Natural killer cell (primary cell): ENCODE data around the gene SULT1C3. TPM values are rescaled to one million over a fixed set of nuclear protein-coding genes. Genes with fewer than 3 reads are reported as not detected.

Source experiments
- ATAC-seq, 3 donors: fragments of 150-1000 bp in 2 of 3; fragments of 200-7000 bp in 1 of 3; cut with Tn5 transposase; 1 replicate in 1 of 3; 2 replicates in 2 of 3; pipeline ENCODE4 v1.10.0; 2021; ENCODE audit warnings: mild to moderate bottlenecking in 2 of 3, moderate library complexity in 2 of 3
- DNase-seq, 2 donors: peaks; one replicate each; pipeline versions ENCODE4 v3.0.0 to v3.0.0-alpha.2; 2013 to 2021; ENCODE audit warnings: mixed read lengths in 1 of 2
- H3K27ac ChIP-seq: one replicate; pipeline ENCODE4 v1.5.1; 2013; ENCODE audit warnings: mild to moderate bottlenecking, low read length
- H3K27me3 ChIP-seq: one replicate; pipeline ENCODE4 v1.6.1; 2013; ENCODE audit warnings: low read length; ENCODE audit not compliant: control insufficient read depth, insufficient read depth
- H3K36me3 ChIP-seq: one replicate; pipeline ENCODE4 v1.6.1; 2013; ENCODE audit warnings: low read length; ENCODE audit not compliant: control insufficient read depth, insufficient read depth
- H3K4me1 ChIP-seq: one replicate; pipeline ENCODE4 v1.6.1; 2013; ENCODE audit warnings: low read length; ENCODE audit not compliant: control insufficient read depth, insufficient read depth
- H3K4me3 ChIP-seq: one replicate; pipeline ENCODE4 v1.5.1; 2013; ENCODE audit warnings: low read length
- H3K9me3 ChIP-seq: one replicate; pipeline ENCODE4 v1.6.1; 2013; ENCODE audit warnings: low read length; ENCODE audit not compliant: control insufficient read depth, insufficient read depth
- H3K27ac Mint-ChIP-seq, 2 donors: one replicate each; pipeline ENCODE4 v1.8.0; 2022; ENCODE audit warnings: mild to moderate bottlenecking in 2 of 2, mixed read lengths in 2 of 2, moderate library complexity in 1 of 2
- H3K27me3 Mint-ChIP-seq, 2 donors: one replicate each; pipeline ENCODE4 v1.8.0; 2022; ENCODE audit warnings: low read depth in 2 of 2, mixed read lengths in 2 of 2
- H3K36me3 Mint-ChIP-seq: one replicate; pipeline ENCODE4 v1.8.0; 2022; ENCODE audit warnings: mixed read lengths
- H3K4me1 Mint-ChIP-seq, 2 donors: one replicate each; pipeline ENCODE4 v1.8.0; 2022; ENCODE audit warnings: mixed read lengths in 2 of 2
- H3K4me3 Mint-ChIP-seq: one replicate; pipeline ENCODE4 v1.8.0; 2022; ENCODE audit warnings: mild to moderate bottlenecking, moderate library complexity, mixed read lengths
- H3K9me3 Mint-ChIP-seq, 2 donors: one replicate each; pipeline ENCODE4 v1.8.0; 2022; ENCODE audit warnings: mixed read lengths in 2 of 2
- WGBS: methylation state at CpG from one replicate; pipeline ENCODE4 v1.1.7; 2013; ENCODE audit warnings: missing lambda C conversion rate; ENCODE audit not compliant: insufficient coverage; 5-methylcytosine and 5-hydroxymethylcytosine counted together
- intact Hi-C: fragments of 100-400 bp; cut with micrococcal nuclease; formaldehyde crosslinking; loops from one replicate; pipeline ENCODE4 v1.14.2; 2022
- total RNA-seq, 4 donors: library from RNA; stranded (reverse); fragments of 120-200 nt in 1 of 4; gene quantifications; one replicate each; pipeline versions ENCODE4 v1.2.3 to v1.2.4, GENCODE V29; 2013 to 2022
- TF ChIP-seq, protein P1 (sequence below): fragments of 200-600 bp; IDR thresholded peaks from one replicate; pipeline ENCODE4 v1.8.0; 2022; ENCODE audit warnings: antibody characterized with exemption

SULT1C3 gene
- total RNA-seq, 3 donors from 2014 or later (not counting 1 experiment from before 2014, with no cell fraction given), result not detected

DNA sequence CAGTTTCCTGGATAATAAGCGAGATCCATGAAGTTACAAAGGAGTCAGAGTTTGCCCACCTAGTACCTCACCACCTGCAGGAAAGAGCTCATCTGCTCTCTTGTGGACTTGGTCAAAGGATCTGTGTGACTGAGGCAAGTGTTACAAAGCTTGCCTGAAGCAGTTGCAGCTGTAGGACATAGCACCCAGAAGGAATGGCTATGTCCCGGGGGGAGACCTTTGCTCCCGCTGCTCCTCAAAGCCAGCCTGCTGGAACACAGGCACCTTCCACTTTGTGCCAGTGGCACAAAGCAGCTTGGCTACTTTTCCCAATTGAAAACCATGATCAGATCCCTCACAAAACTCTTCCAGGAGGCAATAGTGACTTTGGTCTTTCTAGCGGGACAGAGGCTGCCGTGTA lies 45.8 kb downstream of the SULT1C3 start:
- H3K36me3 Mint-ChIP-seq, result no peaks in the 10 kb centered on the region
- H3K4me1 Mint-ChIP-seq, result no peaks in the 10 kb centered on the region
- ATAC-seq (no peak), DNase-seq (no peak)
- H3K4me3 Mint-ChIP-seq, result no peak overlapping the region
- intact Hi-C loops, result no loop called here
- Histone ChIP-seq H3K4me3 (no peak overlapping the region), H3K27ac (no peak overlapping the region), H3K27me3 (no peaks in the 10 kb centered on the region), H3K4me1 (no peaks in the 10 kb centered on the region), H3K36me3 (no peaks in the 10 kb centered on the region), H3K9me3 (no peaks in the 10 kb centered on the region)
- WGBS, result 90% methylated on average over 5 of the region's 5 CpGs
- peaks cover 0 to 3% of the 10 kb centered on the region in 2 donors for H3K9me3 Mint-ChIP-seq
- TF ChIP-seq, protein P1, sequence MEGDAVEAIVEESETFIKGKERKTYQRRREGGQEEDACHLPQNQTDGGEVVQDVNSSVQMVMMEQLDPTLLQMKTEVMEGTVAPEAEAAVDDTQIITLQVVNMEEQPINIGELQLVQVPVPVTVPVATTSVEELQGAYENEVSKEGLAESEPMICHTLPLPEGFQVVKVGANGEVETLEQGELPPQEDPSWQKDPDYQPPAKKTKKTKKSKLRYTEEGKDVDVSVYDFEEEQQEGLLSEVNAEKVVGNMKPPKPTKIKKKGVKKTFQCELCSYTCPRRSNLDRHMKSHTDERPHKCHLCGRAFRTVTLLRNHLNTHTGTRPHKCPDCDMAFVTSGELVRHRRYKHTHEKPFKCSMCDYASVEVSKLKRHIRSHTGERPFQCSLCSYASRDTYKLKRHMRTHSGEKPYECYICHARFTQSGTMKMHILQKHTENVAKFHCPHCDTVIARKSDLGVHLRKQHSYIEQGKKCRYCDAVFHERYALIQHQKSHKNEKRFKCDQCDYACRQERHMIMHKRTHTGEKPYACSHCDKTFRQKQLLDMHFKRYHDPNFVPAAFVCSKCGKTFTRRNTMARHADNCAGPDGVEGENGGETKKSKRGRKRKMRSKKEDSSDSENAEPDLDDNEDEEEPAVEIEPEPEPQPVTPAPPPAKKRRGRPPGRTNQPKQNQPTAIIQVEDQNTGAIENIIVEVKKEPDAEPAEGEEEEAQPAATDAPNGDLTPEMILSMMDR, result no peak
- H3K27ac Mint-ChIP-seq, result no peak overlapping the region
- peaks cover 6 to 8% of the 10 kb centered on the region in 2 donors for H3K27me3 Mint-ChIP-seq

DNA sequence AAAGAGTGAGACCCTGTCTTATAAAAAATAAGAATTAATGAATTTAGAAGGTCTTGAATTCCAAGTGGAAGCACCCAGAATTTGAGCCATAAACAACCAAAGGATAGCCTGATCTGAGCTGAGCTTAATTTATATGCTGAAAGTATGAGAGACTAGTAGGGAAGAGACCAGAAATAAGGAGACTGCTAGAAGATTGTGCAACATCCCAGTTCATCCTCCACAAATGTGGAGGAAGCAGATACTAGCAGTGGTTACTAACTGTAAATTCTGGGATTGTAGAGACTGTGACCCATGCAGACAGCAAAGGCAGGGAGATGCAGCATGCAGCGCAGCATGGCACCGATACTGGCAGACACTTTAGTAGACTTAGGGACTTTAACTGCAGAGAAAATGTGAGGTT lies 47.4 kb downstream of the SULT1C3 start:
- Histone ChIP-seq H3K9me3 (no peaks in the 10 kb centered on the region), H3K36me3 (no peaks in the 10 kb centered on the region), H3K4me1 (no peaks in the 10 kb centered on the region), H3K4me3 (no peak overlapping the region), H3K27ac (no peak overlapping the region), H3K27me3 (no peaks in the 10 kb centered on the region)
- no peaks in the 10 kb centered on the region for H3K36me3 Mint-ChIP-seq
- peaks cover 0 to 3% of the 10 kb centered on the region in 2 donors for H3K9me3 Mint-ChIP-seq
- no peak for DNase-seq
- no peak overlapping the region for H3K4me3 Mint-ChIP-seq
- intact Hi-C loops, result no loop called here
- 93% methylated on average over 2 of the region's 2 CpGs for WGBS
- H3K27me3 Mint-ChIP-seq, result peaks cover 6 to 8% of the 10 kb centered on the region in 2 donors
- H3K4me1 Mint-ChIP-seq, result no peaks in the 10 kb centered on the region
- TF ChIP-seq, protein P1, result no peak
- no peak overlapping the region for H3K27ac Mint-ChIP-seq
- no peak for ATAC-seq

GRCh38 chr2:108288534-108289106 lies 48.9 kb downstream of the SULT1C3 start, which contains the start of gene SULT1C2:
Gene SULT1C2, plus strand, starts transcription at chr2:108288895. Its CDS starts 4,773 bp downstream, at chr2:108293668.
- intact Hi-C loops, result no loop called here
- no peak within 1 kb of the TSS for H3K4me3 Mint-ChIP-seq
- Histone ChIP-seq H3K36me3 (no peaks in the 10 kb centered on the region), H3K4me3 (no peak within 1 kb of the TSS), H3K9me3 (no peaks in the 10 kb centered on the region), H3K27ac (no peak within 1 kb of the TSS), H3K27me3 (no peaks in the 10 kb centered on the region), H3K4me1 (no peaks in the 10 kb centered on the region)
- no peak within 1 kb of the TSS for H3K27ac Mint-ChIP-seq
- TF ChIP-seq, protein P1, result no peak
- H3K4me1 Mint-ChIP-seq, result no peaks in the 10 kb centered on the region
- H3K27me3 Mint-ChIP-seq, result peaks cover 6 to 8% of the 10 kb centered on the region in 2 donors
- no peak for ATAC-seq
- H3K36me3 Mint-ChIP-seq, result no peaks in the 10 kb centered on the region
- H3K9me3 Mint-ChIP-seq, result peaks cover 0 to 3% of the 10 kb centered on the region in 2 donors
- 80% methylated on average over 6 of the region's 7 CpGs for WGBS
- no peak for DNase-seq

- H3K9me3 Mint-ChIP-seq, result no peaks in the 10 kb centered on the region
- TF ChIP-seq, protein P1, result no peak
- Histone ChIP-seq H3K4me3 (no peak overlapping the region), H3K36me3 (no peaks in the 10 kb centered on the region), H3K4me1 (no peaks in the 10 kb centered on the region), H3K27ac (no peak overlapping the region), H3K9me3 (no peaks in the 10 kb centered on the region), H3K27me3 (no peaks in the 10 kb centered on the region)
- DNase-seq, result no peak
- ATAC-seq, result no peak
- H3K36me3 Mint-ChIP-seq, result no peaks in the 10 kb centered on the region
- no peaks in the 10 kb centered on the region for H3K27me3 Mint-ChIP-seq
- 78% methylated on average over 4 of the region's 4 CpGs for WGBS
- H3K4me1 Mint-ChIP-seq, result no peaks in the 10 kb centered on the region
- H3K4me3 Mint-ChIP-seq, result no peak overlapping the region
- H3K27ac Mint-ChIP-seq, result no peak overlapping the region
- intact Hi-C loops, result no loop called here
Measured at GRCh38 chr2:108293850-108294249, 54.1 kb downstream of the SULT1C3 start.
